ENCODE results near the gene DCT. TPM values are rescaled to one million over a fixed set of nuclear protein-coding genes. Genes with fewer than 3 reads are reported as not detected.

The DCT gene
- total and polyA plus RNA-seq, 2 of the 4 experiments (the other 2 are of a cell fraction), result not detected

GRCh38 chr13:94459116-94459515 lies 20.4 kb downstream of the DCT start:
- Histone ChIP-seq H2BK120ac (ENCODE audit: low read depth, low read length) (no peak overlapping the region), H2AK9ac (replicated peaks; ENCODE audit: low read depth, low read length, poor library complexity) (no peak overlapping the region), H3K14ac (replicated peaks; ENCODE audit: low read depth, low read length) (no peak overlapping the region), H2AK5ac (ENCODE audit: low read depth, low read length) (no peak overlapping the region), H3K9me3 (ENCODE audit: control insufficient read depth, insufficient read depth, low read length) (no peaks in the 10 kb centered on the region), H3K56ac (ENCODE audit: extremely low read depth, insufficient read depth, low read length) (no peak overlapping the region), H2BK20ac (ENCODE audit: low read depth, low read length) (no peak overlapping the region), H3K4me3 (ENCODE audit: insufficient read depth, low read depth, low read length) (no peak overlapping the region), H3K79me1 (ENCODE audit: low read depth in 1 of 2, low read length in 2 of 2) (no peaks in the 10 kb centered on the region), H4K20me1 (ENCODE audit: insufficient read depth, low read length) (no peaks in the 10 kb centered on the region), H3K27ac (ENCODE audit: insufficient read depth, low read length) (no peak overlapping the region), H4K91ac (ENCODE audit: insufficient read depth, low read depth, low read length) (no peak overlapping the region), H3K4ac (ENCODE audit: low read depth, low read length) (no peak overlapping the region), H3K9me1 (ENCODE audit: insufficient read depth, low read length) (no peaks in the 10 kb centered on the region), H2BK5ac (ENCODE audit: low read depth, low read length, poor library complexity, severe bottlenecking) (no peak overlapping the region), H3K4me2 (ENCODE audit: low read depth, low read length) (no peak overlapping the region), H3K23ac (ENCODE audit: low read depth, low read length) (no peak overlapping the region), H3K4me1 (ENCODE audit: control insufficient read depth, insufficient read depth, low read length) (no peaks in the 10 kb centered on the region), H3K36me3 (ENCODE audit: control insufficient read depth, insufficient read depth, low read length) (no peaks in the 10 kb centered on the region), H2AFZ (replicated peaks; ENCODE audit: low read length, poor library complexity) (no peak overlapping the region), H3K27me3 (ENCODE audit: control insufficient read depth, insufficient read depth, low read length) (no peaks in the 10 kb centered on the region; the same call in 1 of the 2 replicates), H4K8ac (ENCODE audit: low read depth in 2 of 2, low read length in 2 of 2) (no peak overlapping the region), H4K5ac (ENCODE audit: low read depth, low read length) (no peak overlapping the region), H2BK15ac (ENCODE audit: low read depth, low read length) (no peak overlapping the region), H3K9ac (ENCODE audit: low read depth, low read length) (no peak overlapping the region), H3K18ac (ENCODE audit: low read depth, low read length) (no peak overlapping the region)
- in situ Hi-C loops (cut with MboI; ENCODE audit: low sequenced_read_pairs) (no loop called here), dilution Hi-C loops (cut with HindIII; ENCODE audit: low sequenced_read_pairs, unreplicated experiment) (no loop called here), intact Hi-C loops (cut with micrococcal nuclease) (no loop called here)
- WGBS, 2 experiments (ENCODE audit: extremely low coverage in 2 of 2, insufficient read length in 1 of 2), result no CpG with 5 or more reads among the region's 1 CpG
- CTCF ChIA-PET, result no interaction called here
- ATAC-seq (ENCODE audit: low read depth) (no peak), DNase-seq (no peak)
- BruUV-seq (replicated peaks), result no TSS peak
- TF ChIP-seq POLR2A (IDR thresholded peaks at IDR 0.05; ENCODE audit: low read depth, low read length), result no peak
- no peak for TF ChIP-seq RCOR1 (IDR thresholded peaks at IDR 0.05; ENCODE audit: insufficient replicate concordance, low read length)
- TF ChIP-seq USF2 (IDR thresholded peaks at IDR 0.05; ENCODE audit: low read depth, low read length), result no peak
- TF ChIP-seq RAD21 (IDR thresholded peaks at IDR 0.05; ENCODE audit: low read length), result no peak
- no peak for TF ChIP-seq MAZ (IDR thresholded peaks at IDR 0.05; ENCODE audit: borderline replicate concordance, low read depth, low read length)
- TF ChIP-seq MAFK (IDR thresholded peaks at IDR 0.05; ENCODE audit: low read depth, low read length), result no peak
- no peak for TF ChIP-seq CHD1 (IDR thresholded peaks at IDR 0.05; ENCODE audit: low read depth, low read length)
- TF ChIP-seq BHLHE40 (IDR thresholded peaks at IDR 0.05; ENCODE audit: low read depth, low read length), result no peak
- TF ChIP-seq MXI1 (IDR thresholded peaks at IDR 0.05; ENCODE audit: borderline replicate concordance, low read depth, low read length), result no peak
- TF ChIP-seq ELK1 (IDR thresholded peaks at IDR 0.05; ENCODE audit: borderline replicate concordance, low read depth, low read length), result no peak
- TF ChIP-seq CEBPB (IDR thresholded peaks at IDR 0.05; ENCODE audit: low read depth, low read length), result no peak
- TF ChIP-seq CTCF (conservative IDR thresholded peaks at IDR 0.05; ENCODE audit: low read depth, low read length), result no peak
- no peak for TF ChIP-seq SMC3 (IDR thresholded peaks at IDR 0.05; ENCODE audit: low read depth, low read length)
- no peak for TF ChIP-seq FOS (IDR thresholded peaks at IDR 0.05; ENCODE audit: low read depth, low read length)
- POLR2A ChIA-PET (ENCODE audit: unreplicated experiment), result no interaction called here

Data from IMR-90 (cell line).